KOPT-K1 (cell line): ENCODE data around the gene PTGR3.

Experiments used
- H3K27ac ChIP-seq: fragments of 200-600 bp; sonication (generic); 2 replicates; pipeline ENCODE4 v1.5.1; 2016; ENCODE audit warnings: antibody characterized with exemption, mild to moderate bottlenecking, low read depth, low read length; ENCODE audit not compliant: poor library complexity, severe bottlenecking
- H3K36me3 ChIP-seq: fragments of 200-600 bp; sonication (generic); 2 replicates; pipeline ENCODE4 v1.5.1; 2017; ENCODE audit warnings: antibody characterized with exemption, mild to moderate bottlenecking, low read length, moderate library complexity; ENCODE audit not compliant: insufficient read depth
- H3K9me3 ChIP-seq: fragments of 200-600 bp; sonication (generic); 2 replicates; pipeline ENCODE4 v1.5.1; 2017; ENCODE audit warnings: antibody characterized with exemption, low read length, mild to moderate bottlenecking; ENCODE audit not compliant: insufficient read depth, poor library complexity, severe bottlenecking

PTGR3 gene

DNA sequence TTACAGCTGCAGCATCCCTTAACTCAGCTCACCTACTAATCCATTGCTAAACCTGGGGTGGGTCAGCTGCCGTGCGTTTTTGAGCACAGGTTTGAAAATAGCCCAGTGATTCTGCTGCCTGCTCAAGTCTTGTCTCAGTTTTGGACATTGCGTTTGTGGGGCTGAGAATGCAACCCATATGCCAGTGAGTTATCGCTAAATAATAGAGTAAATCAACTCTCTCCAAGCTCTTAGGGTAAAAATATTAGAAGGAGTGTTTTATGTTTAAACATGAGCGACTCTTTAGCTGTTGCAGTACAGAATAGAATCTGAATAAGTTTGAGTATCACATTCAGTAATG, 3.8 kb upstream of the PTGR3 start:
- Histone ChIP-seq H3K9me3 (no peaks in the 10 kb centered on the region), H3K27ac (no peak overlapping the region), H3K36me3 (no peaks in the 10 kb centered on the region)

DNA sequence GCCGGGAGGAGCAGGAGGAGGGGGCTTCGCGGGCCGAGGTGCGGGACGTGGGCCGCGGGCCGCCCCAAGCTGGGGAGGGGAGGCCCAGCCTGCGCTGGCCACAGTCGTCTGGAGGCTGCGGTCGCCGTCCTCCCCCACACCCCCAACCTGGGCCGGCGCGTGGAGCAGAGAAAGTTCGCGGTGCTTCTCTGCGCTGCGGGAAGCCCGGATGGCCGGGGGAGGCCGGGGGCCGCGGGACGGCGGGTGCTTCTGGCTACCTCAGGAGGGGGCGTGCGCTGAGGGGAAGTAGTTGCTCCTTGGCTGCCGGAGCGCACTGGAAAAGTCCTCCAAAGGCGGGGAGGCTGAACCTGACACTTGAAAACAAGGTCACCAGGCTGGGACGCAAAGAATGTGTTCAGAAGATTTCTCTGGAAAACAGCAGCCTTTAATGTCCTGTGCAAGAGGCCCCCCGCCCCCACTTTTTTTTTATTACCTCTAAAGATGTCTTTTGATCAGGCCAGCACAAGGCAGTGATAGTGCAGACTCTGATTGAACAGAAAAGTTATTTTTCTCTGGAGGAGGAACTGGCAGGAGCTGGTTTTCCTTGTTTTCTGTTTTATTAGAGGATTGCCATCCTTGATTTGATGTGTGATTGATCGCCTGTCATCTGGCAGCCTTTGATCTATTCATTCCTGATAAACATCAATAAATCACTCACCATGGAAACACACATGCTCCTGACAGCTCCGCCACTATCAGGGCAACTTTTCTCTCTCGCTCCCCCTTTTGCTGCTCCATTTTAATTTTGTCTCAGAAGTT, 3.2 kb upstream of the PTGR3 start:
- H3K27ac ChIP-seq, result peak overlapping the region; percentile 48
- no peaks in the 10 kb centered on the region for H3K36me3 ChIP-seq
- no peaks in the 10 kb centered on the region for H3K9me3 ChIP-seq

- no peaks in the 10 kb centered on the region for H3K9me3 ChIP-seq
- H3K36me3 ChIP-seq, result no peaks in the 10 kb centered on the region
- peak overlapping the region; percentile 48 for H3K27ac ChIP-seq
Observed at GRCh38 chr18:75211626-75211952, 2.6 kb upstream of the PTGR3 start.

- Histone ChIP-seq H3K9me3 (no peaks in the 10 kb centered on the region), H3K36me3 (no peaks in the 10 kb centered on the region), H3K27ac (peak overlapping the region; percentile 90)
Observed at GRCh38 chr18:75211002-75211621, 2.2 kb upstream of the PTGR3 start.

DNA sequence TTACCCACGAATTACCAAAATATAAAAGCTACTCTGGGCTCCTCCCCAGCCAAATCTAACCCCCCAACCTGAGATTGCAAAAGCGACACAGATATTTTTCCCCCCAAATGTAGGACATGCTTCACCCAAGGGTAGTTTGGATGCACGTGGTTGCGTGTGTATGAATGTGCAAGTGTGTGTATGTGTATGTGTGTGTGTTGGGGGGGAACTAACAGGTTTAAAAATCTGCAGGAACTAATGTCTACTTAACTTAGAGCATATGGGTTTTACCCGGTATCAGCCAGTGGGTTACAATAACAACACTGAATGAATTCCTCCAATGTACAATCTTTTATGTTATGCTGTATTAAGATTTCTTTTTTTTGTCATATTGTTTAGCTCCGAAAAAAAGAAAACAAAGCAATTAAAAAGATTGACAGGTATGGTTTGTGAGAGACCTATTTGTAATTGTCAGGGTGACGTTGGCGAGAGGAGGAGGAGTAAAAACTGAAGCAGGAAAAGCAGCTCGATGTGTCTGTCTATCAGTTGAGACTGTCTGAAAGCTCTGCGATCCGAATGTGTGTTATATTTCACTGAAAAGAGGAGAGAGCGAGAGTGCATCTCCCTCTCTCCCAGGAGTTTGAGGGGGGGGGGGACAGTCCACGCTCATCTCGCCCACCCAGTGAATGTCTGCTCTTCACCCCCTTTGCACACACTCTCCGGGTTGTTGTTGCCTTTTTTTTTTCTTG, 1.5 kb upstream of the PTGR3 start, which contains the start of gene TSHZ1:
Gene TSHZ1 (plus strand): TSS at position 524 of the 728 bp plus-strand sequence. CDS start 1,080 bp downstream, outside the sequence.
- Histone ChIP-seq H3K9me3 (no peaks in the 10 kb centered on the region), H3K27ac (peak within 1 kb of the TSS; percentile 90), H3K36me3 (no peaks in the 10 kb centered on the region)

DNA sequence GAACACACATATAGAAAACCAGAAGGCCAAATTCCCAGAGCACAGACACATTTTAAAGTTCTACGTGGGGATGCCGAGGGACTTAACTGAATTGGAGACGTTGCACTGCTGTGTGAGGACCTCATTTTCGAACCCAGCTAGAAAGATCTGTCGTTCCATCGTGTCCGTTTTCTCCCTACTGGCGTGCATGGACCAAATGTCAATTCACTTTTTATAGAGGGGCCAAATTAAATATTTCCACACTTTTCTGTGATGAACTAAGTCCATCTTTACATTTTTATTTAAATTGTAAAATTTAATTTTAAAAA, 966 bp upstream of the PTGR3 start:
- H3K9me3 ChIP-seq, result no peaks in the 10 kb centered on the region
- peak overlapping the region; percentile 90 for H3K27ac ChIP-seq
- H3K36me3 ChIP-seq, result no peaks in the 10 kb centered on the region

GRCh38 chr18:75208836-75209128, 157 bp downstream of the PTGR3 start:
- H3K27ac ChIP-seq, result peak overlapping the region; percentile 90
- H3K9me3 ChIP-seq, result no peaks in the 10 kb centered on the region
- H3K36me3 ChIP-seq, result no peaks in the 10 kb centered on the region

- no peaks in the 10 kb centered on the region for H3K9me3 ChIP-seq
- no peaks in the 10 kb centered on the region for H3K36me3 ChIP-seq
- H3K27ac ChIP-seq, result peak overlapping the region; percentile 90
Observed at GRCh38 chr18:75208155-75208835, 644 bp downstream of the PTGR3 start.

- peak overlapping the region; percentile 90 for H3K27ac ChIP-seq
- H3K9me3 ChIP-seq, result no peaks in the 10 kb centered on the region
- H3K36me3 ChIP-seq, result no peaks in the 10 kb centered on the region
Observed at GRCh38 chr18:75207310-75208154, 1.4 kb downstream of the PTGR3 start.

DNA sequence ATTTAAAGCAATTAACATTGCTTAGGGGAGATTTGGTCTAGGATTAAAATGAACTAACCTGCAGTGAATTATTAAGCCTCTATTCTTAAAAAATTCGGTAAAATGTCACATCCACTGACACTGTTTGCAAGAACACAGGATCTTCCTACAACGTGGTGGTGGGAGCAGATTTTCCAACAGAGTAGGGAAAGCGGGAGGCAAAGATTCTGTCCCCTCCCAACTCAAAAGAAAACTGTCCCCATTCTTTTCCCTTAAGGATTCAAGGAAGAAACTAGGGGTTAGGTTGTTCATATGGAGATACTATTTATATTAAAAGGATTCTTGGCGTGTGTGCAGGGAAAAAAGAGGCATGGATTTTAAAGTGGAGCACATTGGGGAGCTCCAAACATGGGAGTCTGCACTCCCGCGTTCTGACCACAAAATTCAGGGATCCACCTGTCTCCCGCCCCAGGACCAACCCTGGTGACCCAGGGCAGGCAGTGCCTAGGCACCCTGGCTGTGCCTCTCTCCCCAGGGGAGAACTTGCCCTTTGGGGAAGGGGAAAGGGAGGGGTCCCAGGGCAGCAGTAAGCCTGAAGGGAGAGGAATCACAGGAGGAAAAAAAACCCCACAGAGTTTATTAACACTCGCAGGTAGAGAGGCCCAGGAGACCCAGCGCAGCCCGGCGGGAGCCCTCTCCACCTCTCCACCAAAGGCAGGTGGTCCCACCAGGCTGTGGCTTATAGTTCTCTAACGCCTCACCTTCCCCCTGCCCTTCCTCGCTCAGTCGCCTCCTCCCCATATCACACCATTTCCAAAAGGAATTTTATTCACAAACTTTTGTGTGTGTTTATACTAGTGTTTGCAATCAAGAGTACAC, 2.3 kb downstream of the PTGR3 start:
- peaks cover 5% of the 10 kb centered on the region; the same call in 1 of the 2 replicates for H3K36me3 ChIP-seq
- H3K9me3 ChIP-seq, result no peaks in the 10 kb centered on the region
- no peak overlapping the region for H3K27ac ChIP-seq

GRCh38 chr18:75205514-75206132, 3.3 kb downstream of the PTGR3 start:
- H3K36me3 ChIP-seq, result peaks cover 11% of the 10 kb centered on the region
- no peaks in the 10 kb centered on the region for H3K9me3 ChIP-seq
- H3K27ac ChIP-seq, result no peak overlapping the region

DNA sequence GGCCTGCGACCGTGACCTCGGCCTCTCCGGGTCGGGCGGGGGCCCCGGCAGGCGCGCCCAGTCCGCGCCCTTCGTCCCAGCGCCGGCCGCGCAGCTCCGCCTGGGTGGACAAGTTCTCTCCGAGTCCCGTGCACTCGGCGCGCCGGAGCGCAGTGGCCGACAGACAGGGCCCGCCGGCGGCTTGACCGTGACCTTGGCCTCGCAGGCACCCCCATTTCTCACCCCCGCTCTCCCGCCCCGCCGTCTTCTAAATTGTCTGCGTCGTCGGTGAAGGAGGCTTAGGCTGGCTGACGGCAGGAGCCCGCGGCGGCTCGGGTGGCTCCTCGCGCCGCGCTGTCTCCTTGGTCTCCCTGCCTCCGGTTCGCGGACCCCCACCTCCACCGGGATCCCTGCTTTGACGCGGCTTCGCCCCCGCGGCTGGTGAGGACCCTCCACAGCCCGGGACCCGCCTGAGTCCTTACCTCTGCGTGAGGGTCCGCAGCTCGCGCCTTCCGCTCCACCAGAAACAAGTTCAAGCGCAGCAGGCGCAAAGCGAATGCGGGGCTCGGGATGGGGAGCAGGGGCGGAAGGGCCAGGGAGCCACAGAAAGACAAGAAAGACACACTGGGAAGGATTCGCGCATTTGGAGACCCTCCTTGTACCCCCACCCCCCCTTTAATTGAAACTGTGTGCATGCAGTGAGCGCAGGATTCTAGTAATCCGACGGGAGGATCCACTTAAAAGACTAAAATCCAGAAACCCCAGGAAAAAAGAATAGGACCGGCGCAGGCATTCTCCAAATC, 4.0 kb downstream of the PTGR3 start:
- peaks cover 18% of the 10 kb centered on the region for H3K36me3 ChIP-seq
- H3K9me3 ChIP-seq, result no peaks in the 10 kb centered on the region
- H3K27ac ChIP-seq, result no peak overlapping the region

DNA sequence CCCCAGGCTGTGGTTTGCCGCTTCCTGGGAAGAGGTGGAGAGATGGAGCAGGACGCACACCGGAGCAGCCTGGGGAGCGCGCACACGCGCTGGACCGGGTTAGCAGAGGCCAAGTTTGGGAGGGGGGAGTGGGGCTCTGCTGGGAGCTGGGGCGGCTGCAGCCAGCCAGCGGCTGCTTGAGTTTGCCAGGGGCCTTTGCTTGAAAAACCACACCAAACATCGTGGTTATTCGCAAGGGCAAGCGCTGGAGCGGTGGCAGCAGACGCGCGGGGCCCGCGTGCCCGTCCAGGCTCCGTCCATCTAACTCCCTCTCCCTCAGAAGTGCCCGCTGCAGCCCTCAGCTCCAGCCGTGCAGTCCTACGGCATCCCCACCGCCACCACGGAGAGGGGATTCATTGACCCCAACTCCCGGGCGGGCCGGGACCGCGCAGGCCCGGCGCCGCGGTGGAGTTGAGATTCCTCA, 4.6 kb downstream of the PTGR3 start:
- Histone ChIP-seq H3K36me3 (peaks cover 23% of the 10 kb centered on the region), H3K9me3 (no peaks in the 10 kb centered on the region), H3K27ac (no peak overlapping the region)
